Raji (cell line): ENCODE measurements around the gene SLC38A6.

Experiments
- POLR2A ChIP-seq: IDR thresholded peaks from 2 replicates; pipeline ENCODE4 v1.6.1; 2011; ENCODE audit warnings: low read depth, low read length, control low read depth; ENCODE audit not compliant: insufficient read depth

Gene SLC38A6

GRCh38 chr14:60972295-60972694 lies 8.8 kb upstream of the SLC38A6 start:
- no peak for TF ChIP-seq POLR2A

GRCh38 chr14:60973070-60973469 lies 8.0 kb upstream of the SLC38A6 start:
- TF ChIP-seq POLR2A = no peak

GRCh38 chr14:60974090-60974651 lies 6.9 kb upstream of the SLC38A6 start:
- no peak for TF ChIP-seq POLR2A

GRCh38 chr14:60975551-60975950 lies 5.5 kb upstream of the SLC38A6 start:
- TF ChIP-seq POLR2A = no peak

GRCh38 chr14:60977847-60978246 lies 3.2 kb upstream of the SLC38A6 start:
- TF ChIP-seq POLR2A = no peak

GRCh38 chr14:60981633-60982455 lies 799 bp downstream of the SLC38A6 start:
- TF ChIP-seq POLR2A = no peak

- no peak for TF ChIP-seq POLR2A
Measured at GRCh38 chr14:60984196-60984595, 3.2 kb downstream of the SLC38A6 start.

GRCh38 chr14:60986500-60986899 lies 5.5 kb downstream of the SLC38A6 start:
- TF ChIP-seq POLR2A = no peak

- TF ChIP-seq POLR2A = no peak
Measured at GRCh38 chr14:60989599-60989998, 8.6 kb downstream of the SLC38A6 start.

- no peak for TF ChIP-seq POLR2A
Measured at GRCh38 chr14:60998617-60999016, 17.6 kb downstream of the SLC38A6 start.

- no peak for TF ChIP-seq POLR2A
Measured at GRCh38 chr14:60999536-60999935, 18.5 kb downstream of the SLC38A6 start.

GRCh38 chr14:61003571-61003970 lies 22.5 kb downstream of the SLC38A6 start:
- TF ChIP-seq POLR2A = no peak

GRCh38 chr14:61019537-61019936 lies 38.5 kb downstream of the SLC38A6 start:
- TF ChIP-seq POLR2A = no peak

- TF ChIP-seq POLR2A = no peak
Measured at GRCh38 chr14:61025251-61026223, 44.5 kb downstream of the SLC38A6 start.

GRCh38 chr14:61026526-61026925 lies 45.5 kb downstream of the SLC38A6 start:
- no peak for TF ChIP-seq POLR2A

- TF ChIP-seq POLR2A = no peak
Measured at GRCh38 chr14:61031026-61031425, 50.0 kb downstream of the SLC38A6 start.

- TF ChIP-seq POLR2A = no peak
Measured at GRCh38 chr14:61033054-61033453, 52.0 kb downstream of the SLC38A6 start.
